Activated naive CD4-positive, alpha-beta T cell treated with anti-CD3 and anti-CD28 coated beads, Interleukin-2, amount 50 U/mL, for 24 hours (primary cell): Measurements from ENCODE around the gene PRRX2.
A peak's percentile ranks its signal among the peaks of the same experiment; 100 is the strongest.
"Not testable (repeated sequence)": the region's sequence is repeated elsewhere in the genome, so short reads cannot be mapped to it uniquely, and the experiment has no call there.

Experiments used
- H3K27ac Mint-ChIP-seq: one replicate; pipeline ENCODE4 v1.8.0; 2021; ENCODE audit warnings: mild to moderate bottlenecking, mixed read lengths
- H3K27me3 Mint-ChIP-seq: one replicate; pipeline ENCODE4 v1.8.0; 2021; ENCODE audit warnings: mixed read lengths
- H3K36me3 Mint-ChIP-seq: one replicate; pipeline ENCODE4 v1.8.0; 2021; ENCODE audit warnings: mixed read lengths
- H3K4me1 Mint-ChIP-seq: one replicate; pipeline ENCODE4 v1.8.0; 2021; ENCODE audit warnings: mixed read lengths
- H3K4me3 Mint-ChIP-seq: one replicate; pipeline ENCODE4 v1.8.0; 2021; ENCODE audit warnings: mild to moderate bottlenecking, mixed read lengths
- H3K9me3 Mint-ChIP-seq: one replicate; pipeline ENCODE4 v1.8.0; 2021; ENCODE audit warnings: mixed read lengths

PRRX2 gene

DNA sequence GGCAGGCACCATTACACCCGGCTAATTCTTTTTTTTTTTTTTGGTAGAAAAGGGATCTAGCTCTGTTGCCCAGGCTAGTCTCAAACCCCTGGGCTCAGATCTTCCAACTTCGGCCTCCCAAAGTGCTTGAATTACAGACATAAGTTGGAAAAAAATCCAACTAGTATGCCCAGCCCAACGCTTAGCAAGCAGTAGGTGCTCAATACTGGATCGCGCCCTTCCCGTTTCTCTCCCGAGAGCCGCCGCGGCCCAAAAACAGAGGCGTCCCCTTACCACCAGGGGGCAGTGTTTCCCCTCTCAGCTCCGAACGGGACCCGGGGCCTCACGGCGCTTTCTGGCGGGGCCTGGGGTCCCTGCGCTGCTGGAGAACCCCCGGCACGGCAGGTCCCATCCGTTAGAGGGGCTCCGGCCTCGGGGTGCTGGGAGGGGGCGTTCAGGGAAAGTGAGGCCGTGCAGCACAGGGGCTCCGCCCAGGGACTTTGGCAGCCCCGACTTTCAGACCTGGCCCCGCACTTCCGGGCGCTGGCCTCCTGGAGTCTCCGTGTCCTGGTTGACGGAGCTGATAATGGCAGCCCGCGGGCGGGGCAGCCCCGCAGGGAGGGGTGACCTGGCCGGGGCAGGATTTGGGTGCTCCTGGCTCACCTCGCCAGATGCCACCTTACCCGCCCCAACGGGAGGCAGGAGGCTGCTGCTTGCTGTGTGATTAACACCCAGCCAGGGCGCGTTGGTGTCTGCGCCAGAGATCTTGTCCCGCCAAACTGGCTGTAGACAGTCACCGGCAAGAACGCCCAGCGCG, 72.2 kb downstream of the PRRX2 start:
- Mint-ChIP-seq H3K9me3 (no peaks in the 10 kb centered on the region), H3K27me3 (no peaks in the 10 kb centered on the region), H3K4me1 (peaks cover 9% of the 10 kb centered on the region), H3K27ac (no peak overlapping the region), H3K36me3 (no peaks in the 10 kb centered on the region), H3K4me3 (peak overlapping the region; percentile 78)

- Mint-ChIP-seq H3K27ac (no peak overlapping the region), H3K4me3 (peak overlapping the region; percentile 33), H3K36me3 (no peaks in the 10 kb centered on the region), H3K4me1 (peaks cover 9% of the 10 kb centered on the region), H3K27me3 (no peaks in the 10 kb centered on the region), H3K9me3 (no peaks in the 10 kb centered on the region)
Observed at GRCh38 chr9:129739432-129739831, 74.0 kb downstream of the PRRX2 start.

DNA sequence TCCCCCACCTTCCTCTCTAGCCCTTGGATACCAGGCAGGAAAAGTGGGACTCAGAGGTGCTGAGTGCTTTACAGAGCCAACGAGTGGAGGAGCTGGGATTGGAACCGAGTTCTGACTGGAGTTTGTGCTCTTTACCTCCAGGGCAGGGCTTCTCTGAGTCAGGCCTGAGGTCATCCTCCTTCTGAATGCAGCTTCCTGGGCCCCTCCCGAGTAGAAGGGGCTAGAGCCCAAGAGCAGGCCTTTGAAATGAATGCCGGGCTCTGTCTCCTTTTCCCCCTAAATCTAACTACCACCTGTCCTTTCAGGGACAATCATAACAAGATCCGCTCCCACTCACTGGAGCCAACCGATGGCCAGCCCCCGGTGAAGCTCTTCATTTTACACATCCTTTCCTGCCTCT, 74.7 kb downstream of the PRRX2 start:
- H3K27ac Mint-ChIP-seq = no peak overlapping the region
- no peaks in the 10 kb centered on the region for H3K27me3 Mint-ChIP-seq
- H3K36me3 Mint-ChIP-seq = no peaks in the 10 kb centered on the region
- no peaks in the 10 kb centered on the region for H3K9me3 Mint-ChIP-seq
- peaks cover 9% of the 10 kb centered on the region for H3K4me1 Mint-ChIP-seq
- H3K4me3 Mint-ChIP-seq = no peak overlapping the region

DNA sequence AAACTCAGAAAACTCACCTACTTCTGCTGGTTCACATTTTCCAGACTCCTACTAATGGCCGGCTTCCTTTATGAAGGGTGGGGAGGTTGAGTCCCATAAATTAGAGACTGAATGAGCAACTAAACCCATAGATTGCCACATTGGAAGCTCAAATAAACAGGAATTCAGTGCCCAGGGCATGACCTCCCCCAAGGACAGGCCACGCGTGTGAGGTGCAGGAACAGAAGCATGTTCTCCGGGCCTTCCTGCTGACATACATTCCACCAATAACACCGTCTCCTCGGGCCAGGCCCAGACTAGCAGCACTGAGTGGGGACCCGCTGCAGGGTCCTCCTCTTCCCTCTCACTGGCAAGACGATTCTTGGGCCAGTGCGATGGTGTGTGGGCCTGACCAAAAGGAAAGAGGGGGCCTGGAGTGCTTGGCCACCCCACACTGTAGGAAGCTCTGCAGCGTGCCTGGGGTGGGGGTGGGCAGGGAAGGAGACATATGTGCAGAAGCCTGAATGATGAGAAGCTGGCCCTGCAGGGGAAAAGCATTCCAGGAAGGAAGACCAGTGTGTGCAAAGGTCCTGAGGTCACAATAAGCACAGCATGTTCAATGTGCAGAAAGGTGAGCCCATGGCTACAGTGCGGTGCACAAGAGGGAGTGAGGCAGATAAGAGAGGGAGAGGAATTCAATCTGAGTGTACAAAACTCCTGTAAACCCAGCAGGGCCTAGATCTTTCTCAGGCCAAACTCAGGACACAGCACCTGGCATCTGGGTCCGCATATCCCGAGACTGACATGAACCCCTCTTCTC, 75.4 kb downstream of the PRRX2 start:
- Mint-ChIP-seq H3K27me3 (no peaks in the 10 kb centered on the region), H3K27ac (no peak overlapping the region), H3K4me1 (peaks cover 9% of the 10 kb centered on the region), H3K36me3 (no peaks in the 10 kb centered on the region), H3K9me3 (no peaks in the 10 kb centered on the region), H3K4me3 (no peak overlapping the region)

DNA sequence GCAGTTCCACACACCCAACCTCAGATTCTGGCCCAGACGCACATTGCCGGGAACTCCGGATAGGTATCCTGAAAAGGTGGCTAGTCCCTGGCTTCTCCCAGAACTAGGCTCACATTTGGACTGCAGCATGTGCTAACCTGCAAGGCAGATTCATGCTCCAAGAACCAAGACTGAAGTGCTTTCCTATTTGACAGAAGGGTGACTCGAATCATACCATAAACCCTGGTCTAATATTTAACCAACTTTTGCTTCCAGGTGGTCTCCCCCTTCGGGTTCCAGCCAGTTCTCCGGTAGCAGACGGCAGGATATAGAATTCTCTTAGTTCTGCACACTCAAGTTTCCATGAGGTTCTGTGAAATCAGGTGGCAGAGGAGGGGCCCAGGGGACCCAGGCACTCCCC, 79.8 kb downstream of the PRRX2 start:
- Mint-ChIP-seq H3K4me1 (no peaks in the 10 kb centered on the region), H3K9me3 (no peaks in the 10 kb centered on the region)

GRCh38 chr9:129746092-129746777, 80.8 kb downstream of the PRRX2 start:
- Mint-ChIP-seq H3K36me3 (no peaks in the 10 kb centered on the region), H3K27me3 (no peaks in the 10 kb centered on the region), H3K4me1 (no peaks in the 10 kb centered on the region), H3K9me3 (no peaks in the 10 kb centered on the region), H3K27ac (no peak overlapping the region), H3K4me3 (no peak overlapping the region)

More for the DNA sequence above, 79.8 kb downstream of the PRRX2 start:
- Mint-ChIP-seq H3K36me3 (no peaks in the 10 kb centered on the region), H3K4me3 (no peak overlapping the region), H3K27ac (no peak overlapping the region), H3K27me3 (no peaks in the 10 kb centered on the region)

GRCh38 chr9:129748249-129748648, 82.8 kb downstream of the PRRX2 start:
- no peaks in the 10 kb centered on the region for H3K36me3 Mint-ChIP-seq
- peaks cover 10% of the 10 kb centered on the region for H3K4me1 Mint-ChIP-seq
- H3K4me3 Mint-ChIP-seq = no peak overlapping the region
- H3K27ac Mint-ChIP-seq = no peak overlapping the region
- H3K9me3 Mint-ChIP-seq = no peaks in the 10 kb centered on the region
- no peaks in the 10 kb centered on the region for H3K27me3 Mint-ChIP-seq

- H3K4me1 Mint-ChIP-seq = peaks cover 12% of the 10 kb centered on the region
- not testable (repeated sequence) for H3K27me3 Mint-ChIP-seq, H3K9me3 Mint-ChIP-seq, H3K4me3 Mint-ChIP-seq, H3K36me3 Mint-ChIP-seq, H3K27ac Mint-ChIP-seq
Observed at GRCh38 chr9:129749052-129749451, 83.6 kb downstream of the PRRX2 start.

- H3K27me3 Mint-ChIP-seq = no peaks in the 10 kb centered on the region
- no peaks in the 10 kb centered on the region for H3K9me3 Mint-ChIP-seq
- H3K27ac Mint-ChIP-seq = no peak overlapping the region
- H3K36me3 Mint-ChIP-seq = no peaks in the 10 kb centered on the region
- no peak overlapping the region for H3K4me3 Mint-ChIP-seq
- H3K4me1 Mint-ChIP-seq = peaks cover 12% of the 10 kb centered on the region
Observed at GRCh38 chr9:129749575-129749974, 84.1 kb downstream of the PRRX2 start.

- no peaks in the 10 kb centered on the region for H3K9me3 Mint-ChIP-seq
- H3K36me3 Mint-ChIP-seq = no peaks in the 10 kb centered on the region
- no peaks in the 10 kb centered on the region for H3K27me3 Mint-ChIP-seq
- H3K27ac Mint-ChIP-seq = no peak overlapping the region
- H3K4me1 Mint-ChIP-seq = peaks cover 12% of the 10 kb centered on the region
- no peak overlapping the region for H3K4me3 Mint-ChIP-seq
Observed at GRCh38 chr9:129750013-129750638, 84.7 kb downstream of the PRRX2 start.

DNA sequence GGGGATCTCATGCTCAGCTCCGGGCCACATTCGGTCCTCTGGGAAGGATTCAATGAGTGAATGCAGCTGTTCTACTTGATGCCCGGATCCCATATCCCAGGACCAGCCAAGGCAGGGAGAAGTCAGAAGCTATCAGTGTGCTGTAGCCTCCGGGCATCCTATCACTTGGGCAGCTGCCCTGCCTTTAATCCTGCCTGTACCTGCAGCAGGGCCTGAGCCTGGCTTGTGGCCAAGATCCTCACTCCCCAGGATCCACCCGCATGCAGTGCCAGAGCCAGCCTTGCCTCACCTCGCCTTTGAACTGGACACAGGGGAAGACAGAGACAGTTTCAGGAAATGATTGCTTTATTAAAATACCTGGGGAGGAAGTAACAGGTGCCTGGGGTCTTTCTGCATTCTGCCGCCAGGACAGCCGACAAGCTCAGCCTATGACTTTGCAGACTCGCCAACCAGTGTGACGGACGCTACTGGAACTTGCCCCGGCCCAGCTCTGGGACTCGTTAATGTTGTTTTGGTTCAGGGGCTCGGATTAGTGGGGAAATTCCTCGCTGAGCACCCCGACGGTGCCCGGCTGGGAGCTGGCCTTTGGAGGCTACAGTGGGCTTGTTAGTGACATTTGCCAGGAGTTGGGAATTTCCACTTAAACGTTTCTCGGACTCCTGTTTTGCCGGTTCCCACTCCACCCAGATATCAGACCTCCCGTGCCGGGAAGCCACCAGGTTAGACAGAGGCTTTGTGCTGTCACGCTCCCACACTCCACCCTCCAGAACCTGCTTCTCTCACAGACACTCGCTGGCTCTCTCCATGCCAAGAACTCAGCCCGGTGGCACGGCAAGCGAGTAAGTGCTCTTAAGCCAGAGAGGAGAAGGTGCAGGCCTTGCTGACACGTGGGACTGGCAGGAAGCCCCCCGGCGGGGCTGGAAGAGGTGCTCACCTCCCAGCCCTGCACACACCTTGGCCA, 86.7 kb downstream of the PRRX2 start:
- Mint-ChIP-seq H3K27me3 (no peaks in the 10 kb centered on the region), H3K4me3 (peak overlapping the region; percentile 26), H3K27ac (no peak overlapping the region)

DNA sequence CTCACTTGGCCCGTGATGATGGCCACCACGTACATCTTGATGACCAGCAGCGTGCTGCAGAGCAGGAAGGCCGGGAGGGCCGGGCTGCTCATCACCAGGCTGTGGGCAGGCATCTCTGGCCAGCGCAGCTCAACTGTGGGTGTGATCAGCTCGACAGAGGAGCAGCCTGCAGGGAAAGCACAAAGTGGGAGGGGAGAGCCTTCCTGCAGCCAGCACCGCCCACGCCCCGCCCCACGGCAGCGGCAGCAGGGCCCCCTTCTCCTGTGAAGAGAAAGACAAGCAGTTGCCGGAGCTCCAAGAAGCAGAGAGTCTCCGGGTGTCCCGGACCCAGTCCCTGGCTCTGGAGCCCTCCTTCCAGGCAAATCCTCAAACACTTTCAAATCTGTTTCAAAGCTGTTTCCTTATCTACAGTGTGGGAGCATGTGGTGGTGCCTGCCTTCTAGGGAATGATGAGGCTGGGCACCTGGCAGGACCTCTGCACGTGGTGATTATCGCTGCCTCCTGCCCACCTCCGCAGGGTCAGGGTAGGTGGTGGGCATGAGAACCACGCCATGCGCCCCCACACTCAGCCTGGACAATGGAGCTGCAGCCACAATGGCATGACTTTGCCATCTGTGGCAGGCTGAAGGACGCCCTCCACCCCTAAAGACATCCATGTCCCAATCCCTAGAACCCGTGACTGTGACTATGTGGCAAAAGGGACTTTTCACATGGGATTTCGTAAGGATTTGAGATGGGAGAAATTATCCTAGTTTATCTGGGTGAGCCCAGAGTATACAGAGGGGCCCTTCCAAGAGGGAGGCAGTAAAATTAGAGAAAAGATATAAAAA, 87.7 kb downstream of the PRRX2 start, which contains the start of gene PTGES:
TSS of gene PTGES (minus strand) at position 143 of the 830 bp plus-strand sequence. CDS start at position 113, 30 bp downstream.
- no peaks in the 10 kb centered on the region for H3K27me3 Mint-ChIP-seq
- peaks cover 20% of the 10 kb centered on the region for H3K4me1 Mint-ChIP-seq
- no peaks in the 10 kb centered on the region for H3K36me3 Mint-ChIP-seq
- peak within 1 kb of the TSS; percentile 26 for H3K4me3 Mint-ChIP-seq
- no peak within 1 kb of the TSS for H3K27ac Mint-ChIP-seq
- H3K9me3 Mint-ChIP-seq = no peaks in the 10 kb centered on the region

More for the DNA sequence above, 86.7 kb downstream of the PRRX2 start:
- Mint-ChIP-seq H3K4me1 (peaks cover 15% of the 10 kb centered on the region), H3K9me3 (no peaks in the 10 kb centered on the region), H3K36me3 (no peaks in the 10 kb centered on the region)

- H3K36me3 Mint-ChIP-seq = no peaks in the 10 kb centered on the region
- no peaks in the 10 kb centered on the region for H3K9me3 Mint-ChIP-seq
- peaks cover 22% of the 10 kb centered on the region for H3K4me1 Mint-ChIP-seq
- H3K27me3 Mint-ChIP-seq = no peaks in the 10 kb centered on the region
- no peak overlapping the region for H3K4me3 Mint-ChIP-seq
- no peak overlapping the region for H3K27ac Mint-ChIP-seq
Observed at GRCh38 chr9:129755151-129755550, 89.7 kb downstream of the PRRX2 start.

DNA sequence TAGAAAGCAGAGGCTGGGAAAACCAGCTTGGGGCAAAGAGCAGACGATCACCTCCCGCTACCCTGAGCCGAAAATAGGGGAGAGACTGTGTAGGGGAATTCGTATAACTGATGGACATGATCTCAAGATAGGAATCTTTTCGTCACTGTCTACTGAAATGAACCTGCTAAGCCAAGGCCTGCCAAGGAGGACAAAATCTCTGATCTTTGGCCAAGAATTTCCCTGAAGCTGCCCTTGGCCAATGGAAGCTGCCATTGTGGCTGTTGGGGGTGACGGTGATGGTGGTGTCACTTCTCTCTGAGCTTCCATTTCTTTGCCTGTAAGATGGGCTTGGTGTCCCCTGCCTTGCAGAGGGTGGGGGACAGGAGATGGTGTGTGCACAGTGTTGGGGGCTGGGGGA, 90.7 kb downstream of the PRRX2 start:
- no peaks in the 10 kb centered on the region for H3K36me3 Mint-ChIP-seq
- H3K9me3 Mint-ChIP-seq = no peaks in the 10 kb centered on the region
- H3K4me3 Mint-ChIP-seq = no peak overlapping the region
- no peaks in the 10 kb centered on the region for H3K27me3 Mint-ChIP-seq
- H3K4me1 Mint-ChIP-seq = peaks cover 22% of the 10 kb centered on the region
- no peak overlapping the region for H3K27ac Mint-ChIP-seq
